ENCODE measurements around the gene CPN2.

CPN2 gene

GRCh38 chr3:194293546-194294198 is 57.5 kb downstream of the CPN2 start:
- H3K27me3 Mint-ChIP-seq = peaks cover 44% of the 10 kb centered on the region
- peaks cover 5% of the 10 kb centered on the region for H3K36me3 Mint-ChIP-seq
- no peak overlapping the region for H3K4me3 Mint-ChIP-seq

GRCh38 chr3:194292331-194292730 is 58.8 kb downstream of the CPN2 start:
- Mint-ChIP-seq H3K9me3 (peaks cover 6% of the 10 kb centered on the region), H3K36me3 (peaks cover 5% of the 10 kb centered on the region), H3K27ac (no peak overlapping the region), H3K4me3 (no peak overlapping the region), H3K27me3 (peaks cover 36% of the 10 kb centered on the region), H3K4me1 (peaks cover 6% of the 10 kb centered on the region)
- no peak for ATAC-seq

More at GRCh38 chr3:194293546-194294198, 57.5 kb downstream of the CPN2 start:
- ATAC-seq = no peak
- H3K27ac Mint-ChIP-seq = no peak overlapping the region
- H3K4me1 Mint-ChIP-seq = peaks cover 10% of the 10 kb centered on the region
- peaks cover 6% of the 10 kb centered on the region for H3K9me3 Mint-ChIP-seq
